Mucosa of gallbladder (tissue), 1 donor: ENCODE results near the gene SSC4D. TPM values are rescaled to one million over a fixed set of nuclear protein-coding genes. Genes with fewer than 3 reads are reported as not detected.
"Not testable (repeated sequence)": the region's sequence is repeated elsewhere in the genome, so short reads cannot be mapped to it uniquely, and the experiment has no call there.

Source experiments
- DNase-seq: peaks from one replicate; pipeline ENCODE4 v3.0.0-alpha.2; 2020; ENCODE audit warnings: low spot score
- total RNA-seq: library from RNA; stranded (reverse); gene quantifications from one replicate; pipeline ENCODE4 v1.2.1, GENCODE V29; 2021
- donor health status: DM: no; HTN: no; CAD: no.

SSC4D gene
- 0.40 TPM for total RNA-seq

DNA sequence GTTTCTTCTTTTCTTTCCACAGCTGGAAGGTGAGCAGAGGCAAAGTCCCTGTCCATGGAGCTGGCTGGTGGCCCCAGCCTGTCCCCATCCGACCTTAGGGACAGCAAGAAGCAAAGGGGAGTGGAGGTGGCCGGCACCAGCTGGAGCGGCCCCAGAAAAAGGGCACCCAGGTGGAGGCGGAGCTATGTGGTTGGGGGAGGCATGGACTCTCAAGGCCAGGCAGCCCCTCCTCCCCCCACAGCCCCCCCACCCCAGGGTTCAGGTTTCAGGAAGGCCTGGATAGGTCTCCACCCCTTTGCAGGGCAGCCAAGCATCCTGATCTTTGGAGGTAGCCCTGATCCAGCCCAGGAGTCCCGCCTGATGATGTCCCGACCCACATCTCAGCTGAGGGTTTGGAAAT is at the start of gene SSC4D:
TSS of gene SSC4D (minus strand) at position 161 of the 400 bp plus-strand sequence. CDS start 5,258 bp downstream, outside the sequence.
- no peak for DNase-seq

- DNase-seq: peak; percentile 70
Observed at GRCh38 chr7:76458504-76458903, 49.0 kb upstream of the SSC4D start.

GRCh38 chr7:76457017-76457416 is 47.5 kb upstream of the SSC4D start:
- DNase-seq: not testable (repeated sequence)

- DNase-seq: peak; percentile 64
Observed at GRCh38 chr7:76445577-76446008, 36.1 kb upstream of the SSC4D start.

GRCh38 chr7:76443846-76444245 is 34.3 kb upstream of the SSC4D start:
- not testable (repeated sequence) for DNase-seq

DNA sequence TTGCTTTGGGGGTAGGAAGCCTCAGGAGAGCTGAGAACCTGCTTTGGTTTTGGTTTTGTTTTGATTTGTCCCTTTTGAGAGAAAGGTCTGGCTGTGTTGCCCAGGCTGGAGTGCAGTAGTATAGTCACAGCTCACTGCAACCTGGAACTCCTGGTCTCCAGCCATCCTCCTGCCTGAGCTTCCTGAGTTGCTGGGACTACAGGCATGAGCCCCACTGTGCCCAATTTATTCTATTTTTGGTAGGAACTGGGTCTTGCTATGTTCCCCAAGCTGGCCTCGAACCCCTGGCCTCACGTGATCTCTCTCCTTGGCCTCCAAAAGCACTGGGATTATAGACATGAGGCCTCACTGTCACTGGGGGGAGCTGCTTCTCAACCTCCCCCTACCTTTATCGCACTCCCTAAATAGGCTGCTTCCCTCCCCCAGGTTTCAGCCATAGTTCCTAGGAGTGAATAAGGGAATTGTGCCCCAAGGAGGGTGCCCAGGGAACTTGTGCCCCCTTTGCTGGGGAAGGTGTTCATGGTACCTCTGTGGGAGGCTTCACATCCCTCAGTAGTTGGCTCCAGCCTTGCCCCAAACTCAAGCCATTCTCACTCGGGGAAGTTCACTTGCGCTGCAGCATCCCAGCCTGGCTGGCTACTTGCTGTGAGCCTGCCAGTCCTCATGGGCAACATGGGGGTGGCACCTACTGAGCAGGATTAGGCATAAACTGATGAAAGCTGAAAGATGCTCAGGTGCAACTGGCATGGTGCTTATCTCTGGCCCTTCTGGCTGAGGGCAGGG is 33.4 kb upstream of the SSC4D start:
- not testable (repeated sequence) for DNase-seq

DNA sequence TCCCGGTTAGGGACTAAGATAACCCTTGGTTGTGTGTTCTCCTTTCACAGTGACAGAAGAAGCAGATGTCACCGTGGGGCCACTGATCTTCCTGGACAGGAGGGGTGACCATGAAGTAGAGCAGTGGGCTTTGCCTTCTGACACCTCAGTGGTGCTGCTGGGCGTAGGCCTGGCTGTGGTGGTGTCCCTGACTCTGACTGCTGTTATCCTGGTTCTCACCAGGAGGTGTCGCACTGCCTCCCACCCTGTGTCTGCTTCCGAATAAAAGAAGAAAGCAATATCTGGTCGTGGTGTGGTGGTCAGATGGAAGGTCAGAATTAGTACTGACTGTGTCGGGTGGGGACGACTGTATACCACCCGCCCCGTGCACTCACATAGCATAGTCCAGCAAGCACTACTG is 32.3 kb upstream of the SSC4D start:
- not testable (repeated sequence) for DNase-seq

GRCh38 chr7:76440404-76440803 is 30.9 kb upstream of the SSC4D start:
- DNase-seq: not testable (repeated sequence)

DNA sequence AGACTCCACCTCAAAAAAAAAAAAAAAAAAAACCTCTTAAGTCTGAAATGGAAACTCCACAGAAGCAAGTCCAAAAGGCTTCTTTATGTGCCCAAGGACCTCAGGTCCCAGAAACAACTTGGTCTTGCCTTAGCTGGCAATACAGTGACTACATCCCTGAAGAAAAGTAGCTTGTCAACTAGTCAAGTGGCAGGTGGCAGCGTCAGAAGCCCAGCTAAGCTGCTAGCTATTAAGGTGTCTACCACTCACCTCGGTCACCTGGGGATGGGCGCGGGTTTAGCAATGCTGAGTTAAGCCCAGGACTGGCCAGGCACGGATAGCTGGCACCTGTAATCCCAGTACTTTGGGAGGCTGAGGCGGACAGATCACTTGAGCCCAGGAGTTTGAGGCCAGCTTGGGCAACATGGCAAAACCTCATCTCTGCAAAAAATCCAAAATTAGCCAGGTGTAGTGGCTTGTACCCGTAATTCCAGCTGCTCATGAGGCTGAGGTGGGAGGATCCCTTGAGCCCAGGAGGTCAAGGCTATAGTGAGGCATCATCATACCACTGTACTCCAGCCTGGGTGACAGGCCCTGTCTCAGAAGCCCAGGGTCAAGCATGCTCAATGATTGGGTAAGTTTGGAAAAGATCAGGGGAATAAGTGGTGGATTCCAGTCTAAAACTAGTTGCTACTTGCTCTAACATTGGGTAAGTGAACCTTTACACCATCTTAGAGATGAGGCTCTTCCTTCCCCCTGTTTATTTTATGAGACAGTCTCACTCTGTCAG is 29.8 kb upstream of the SSC4D start:
- not testable (repeated sequence) for DNase-seq

GRCh38 chr7:76437873-76438272 is 28.4 kb upstream of the SSC4D start:
- DNase-seq: peak; percentile 79

GRCh38 chr7:76430836-76431235 is 21.3 kb upstream of the SSC4D start:
- DNase-seq: no peak

DNA sequence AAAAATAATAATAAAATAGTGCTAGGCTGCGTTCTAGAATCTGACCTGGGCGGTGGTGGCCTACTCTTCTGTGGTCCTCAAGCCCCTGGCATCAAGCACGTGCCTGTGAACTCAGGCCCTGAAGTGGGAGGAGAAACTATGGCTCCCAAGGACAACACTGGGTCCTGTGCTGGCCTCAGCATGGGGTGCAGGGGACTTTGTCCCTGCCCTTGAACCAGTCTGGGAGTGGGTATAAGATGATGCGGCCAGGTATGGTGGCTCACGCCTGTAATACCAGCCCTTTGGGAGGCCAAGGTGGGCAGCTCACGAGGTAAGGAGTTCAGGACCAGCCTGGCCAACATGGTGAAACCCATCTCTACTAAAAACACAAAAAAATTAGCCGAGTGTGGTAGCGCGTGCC is 20.7 kb upstream of the SSC4D start:
- no peak for DNase-seq

DNA sequence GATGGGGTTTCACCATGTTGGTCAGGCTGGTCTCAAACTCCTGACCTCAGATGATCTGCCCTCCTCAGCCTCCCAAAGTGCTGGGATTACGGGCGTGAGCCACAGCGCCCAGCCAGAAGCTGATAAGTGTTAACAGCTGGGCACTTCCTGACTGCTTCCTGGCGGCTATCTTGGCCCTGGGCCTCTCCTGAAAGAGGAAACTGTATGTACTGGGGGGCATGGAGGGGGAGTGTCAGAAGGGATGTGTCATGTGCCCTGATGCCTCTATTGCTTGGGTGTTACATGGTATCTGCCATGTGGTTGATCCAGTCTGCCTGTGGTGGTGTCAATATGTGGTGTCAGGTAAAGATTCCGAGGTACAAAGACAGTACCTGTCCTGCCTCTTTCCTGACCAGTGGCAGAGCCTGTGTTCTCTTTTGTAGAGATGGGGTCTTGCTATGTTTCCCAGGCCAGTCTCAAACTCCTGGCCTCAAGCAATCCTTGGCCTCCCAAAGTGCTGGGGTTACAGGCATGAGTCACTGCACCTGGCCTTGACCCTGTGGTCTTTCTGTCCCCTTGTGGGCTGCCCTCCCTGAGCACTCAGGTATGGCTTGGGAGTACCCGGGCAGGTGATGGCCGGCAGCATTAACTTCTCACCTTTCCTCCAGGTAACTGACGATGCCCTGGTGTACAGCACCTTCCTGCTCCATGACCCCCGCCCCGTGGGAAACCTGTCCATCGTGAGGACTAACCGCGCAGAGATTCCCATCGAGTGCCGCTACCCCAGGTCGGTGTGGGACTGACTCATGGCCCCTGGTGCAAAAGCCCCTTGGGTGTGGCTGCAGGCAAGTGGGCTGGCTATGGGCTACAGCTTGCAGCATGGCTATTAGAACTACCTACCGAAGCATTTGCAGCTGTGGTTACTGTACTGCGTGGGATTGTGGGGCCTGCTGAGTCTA is 19.6 kb upstream of the SSC4D start:
- no peak for DNase-seq

GRCh38 chr7:76428149-76428823 is 18.8 kb upstream of the SSC4D start:
- DNase-seq: no peak

- DNase-seq: no peak
Observed at GRCh38 chr7:76427635-76428034, 18.1 kb upstream of the SSC4D start.

- DNase-seq: no peak
Observed at GRCh38 chr7:76426246-76426645, 16.7 kb upstream of the SSC4D start.

DNA sequence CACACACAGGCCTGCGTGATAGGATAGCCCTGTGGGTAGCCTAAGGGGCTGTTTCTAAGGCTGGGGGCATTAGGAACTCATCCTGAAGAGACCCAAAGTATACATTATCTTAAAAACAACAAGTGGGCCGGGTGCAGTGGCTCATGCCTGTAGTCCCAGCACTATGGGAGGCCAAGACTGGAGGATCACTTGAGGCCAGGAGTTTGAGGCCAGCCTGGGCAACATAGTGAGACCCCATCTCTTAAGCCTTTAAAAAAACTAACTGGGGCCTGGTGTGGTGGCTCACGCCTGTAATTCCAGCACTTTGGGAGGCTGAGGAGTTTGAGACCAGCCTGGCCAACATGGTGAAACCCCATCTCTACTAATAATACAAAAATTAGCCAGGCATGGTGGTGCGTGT is 16.1 kb upstream of the SSC4D start:
- DNase-seq: not testable (repeated sequence)

GRCh38 chr7:76425156-76425555 is 15.7 kb upstream of the SSC4D start:
- DNase-seq: no peak

- DNase-seq: no peak
Observed at GRCh38 chr7:76424413-76425111, 15.1 kb upstream of the SSC4D start, which contains the start of gene ZP3. TSS of gene ZP3 (plus strand) at chr7:76424950. CDS start at chr7:76424965, 15 bp downstream.

DNA sequence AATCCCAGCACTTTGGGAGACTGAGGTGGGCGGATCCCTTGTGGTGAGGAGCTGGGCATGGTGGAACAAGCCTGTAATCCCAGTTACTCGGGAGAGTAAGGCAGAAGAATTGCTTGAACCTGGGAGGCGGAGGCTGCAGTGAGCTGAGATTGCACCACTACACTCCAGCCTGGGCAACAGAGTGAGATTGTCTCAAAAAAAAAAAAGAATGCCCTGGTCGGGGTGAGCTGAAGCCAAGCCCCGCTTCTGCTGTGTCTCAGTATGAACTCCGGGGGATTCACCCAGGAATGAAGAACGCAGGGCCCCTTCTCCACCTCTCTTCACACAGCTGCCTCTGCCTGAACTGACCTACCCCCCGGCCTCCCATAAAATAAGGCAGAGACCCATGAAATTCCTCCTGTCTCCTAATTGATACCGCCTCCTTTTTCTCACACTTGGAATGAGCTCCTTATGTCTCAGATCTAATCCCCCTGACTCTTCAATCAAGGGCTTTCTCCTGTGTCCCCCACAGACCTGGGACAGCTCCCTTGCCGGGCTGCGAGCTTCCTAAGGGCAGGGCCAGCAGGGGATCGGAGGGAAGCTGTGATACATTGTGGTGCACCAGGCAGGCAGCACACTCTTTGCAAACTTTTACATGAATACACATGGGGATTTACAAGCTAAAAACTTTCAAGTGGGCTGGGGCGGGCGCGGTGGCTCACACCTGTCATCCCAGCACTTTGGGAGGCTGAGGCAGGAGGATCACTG is 14.3 kb upstream of the SSC4D start:
- DNase-seq: no peak
